Subcutaneous adipose tissue (tissue), 4 donors: Measurements from ENCODE around the gene NELFB. TPM values are rescaled to one million over a fixed set of nuclear protein-coding genes. Genes with fewer than 3 reads are reported as not detected.

Experiments used
- total RNA-seq, 4 donors: library from RNA; depleted of rRNA; stranded (reverse); fragments of >200 nt; gene quantifications; one replicate each; pipeline ENCODE4 v1.1.0, GENCODE V29; 2016
- TF ChIP-seq, protein P1 (sequence below): fragments of 450-650 bp; IDR thresholded peaks from one replicate; pipeline ENCODE4 v1.5.1; 2016; ENCODE audit warnings: low read depth, mild to moderate bottlenecking, control low read depth, antibody characterized with exemption, moderate library complexity

The NELFB gene
- total RNA-seq, 4 donors from 2014 or later = 19.4 to 37.0 (median 30.8) TPM

DNA sequence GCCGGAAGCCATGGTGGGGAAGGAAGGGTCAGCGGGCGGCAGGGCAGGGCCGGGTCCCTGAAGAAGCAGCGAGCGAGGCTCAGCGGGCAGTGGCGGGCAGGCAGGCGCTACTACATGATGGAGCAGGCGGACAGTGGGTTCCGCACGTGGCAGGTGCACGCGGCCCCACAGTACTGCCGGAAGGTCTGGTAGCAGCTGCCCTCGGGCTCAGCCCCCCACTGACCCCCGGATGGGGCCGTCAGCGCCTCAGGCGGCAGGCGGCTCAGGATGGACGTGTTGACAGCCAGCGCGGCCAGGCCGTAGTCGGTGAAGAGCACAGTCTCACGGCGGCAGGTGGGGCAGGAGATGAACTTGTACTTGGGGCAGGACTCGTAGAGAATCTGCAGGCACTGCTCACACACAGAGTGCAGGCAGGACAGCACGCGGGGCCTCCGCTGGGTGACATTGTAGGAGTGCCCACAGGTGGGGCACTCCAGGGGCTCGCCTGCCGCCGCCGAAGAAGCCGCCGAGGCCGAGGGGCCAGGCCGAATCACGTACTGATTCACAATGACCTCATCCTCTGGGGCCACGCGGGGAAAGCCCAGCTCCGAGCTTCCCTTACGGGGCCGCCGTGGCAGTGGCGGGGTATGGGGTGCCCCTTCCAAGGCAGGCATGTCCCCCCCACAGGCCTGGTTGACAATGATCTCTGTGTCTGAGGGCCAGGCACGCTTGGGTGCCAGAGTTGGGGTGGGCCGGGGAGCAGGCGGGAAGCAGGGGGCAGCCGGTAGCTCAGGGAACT lies 34.6 kb upstream of the NELFB start:
- TF ChIP-seq, protein P1, sequence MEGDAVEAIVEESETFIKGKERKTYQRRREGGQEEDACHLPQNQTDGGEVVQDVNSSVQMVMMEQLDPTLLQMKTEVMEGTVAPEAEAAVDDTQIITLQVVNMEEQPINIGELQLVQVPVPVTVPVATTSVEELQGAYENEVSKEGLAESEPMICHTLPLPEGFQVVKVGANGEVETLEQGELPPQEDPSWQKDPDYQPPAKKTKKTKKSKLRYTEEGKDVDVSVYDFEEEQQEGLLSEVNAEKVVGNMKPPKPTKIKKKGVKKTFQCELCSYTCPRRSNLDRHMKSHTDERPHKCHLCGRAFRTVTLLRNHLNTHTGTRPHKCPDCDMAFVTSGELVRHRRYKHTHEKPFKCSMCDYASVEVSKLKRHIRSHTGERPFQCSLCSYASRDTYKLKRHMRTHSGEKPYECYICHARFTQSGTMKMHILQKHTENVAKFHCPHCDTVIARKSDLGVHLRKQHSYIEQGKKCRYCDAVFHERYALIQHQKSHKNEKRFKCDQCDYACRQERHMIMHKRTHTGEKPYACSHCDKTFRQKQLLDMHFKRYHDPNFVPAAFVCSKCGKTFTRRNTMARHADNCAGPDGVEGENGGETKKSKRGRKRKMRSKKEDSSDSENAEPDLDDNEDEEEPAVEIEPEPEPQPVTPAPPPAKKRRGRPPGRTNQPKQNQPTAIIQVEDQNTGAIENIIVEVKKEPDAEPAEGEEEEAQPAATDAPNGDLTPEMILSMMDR = no peak

GRCh38 chr9:137221095-137221505 lies 34.0 kb upstream of the NELFB start:
- TF ChIP-seq, protein P1 = no peak

- TF ChIP-seq, protein P1 = no peak
Observed at GRCh38 chr9:137221506-137222111, 33.5 kb upstream of the NELFB start.

DNA sequence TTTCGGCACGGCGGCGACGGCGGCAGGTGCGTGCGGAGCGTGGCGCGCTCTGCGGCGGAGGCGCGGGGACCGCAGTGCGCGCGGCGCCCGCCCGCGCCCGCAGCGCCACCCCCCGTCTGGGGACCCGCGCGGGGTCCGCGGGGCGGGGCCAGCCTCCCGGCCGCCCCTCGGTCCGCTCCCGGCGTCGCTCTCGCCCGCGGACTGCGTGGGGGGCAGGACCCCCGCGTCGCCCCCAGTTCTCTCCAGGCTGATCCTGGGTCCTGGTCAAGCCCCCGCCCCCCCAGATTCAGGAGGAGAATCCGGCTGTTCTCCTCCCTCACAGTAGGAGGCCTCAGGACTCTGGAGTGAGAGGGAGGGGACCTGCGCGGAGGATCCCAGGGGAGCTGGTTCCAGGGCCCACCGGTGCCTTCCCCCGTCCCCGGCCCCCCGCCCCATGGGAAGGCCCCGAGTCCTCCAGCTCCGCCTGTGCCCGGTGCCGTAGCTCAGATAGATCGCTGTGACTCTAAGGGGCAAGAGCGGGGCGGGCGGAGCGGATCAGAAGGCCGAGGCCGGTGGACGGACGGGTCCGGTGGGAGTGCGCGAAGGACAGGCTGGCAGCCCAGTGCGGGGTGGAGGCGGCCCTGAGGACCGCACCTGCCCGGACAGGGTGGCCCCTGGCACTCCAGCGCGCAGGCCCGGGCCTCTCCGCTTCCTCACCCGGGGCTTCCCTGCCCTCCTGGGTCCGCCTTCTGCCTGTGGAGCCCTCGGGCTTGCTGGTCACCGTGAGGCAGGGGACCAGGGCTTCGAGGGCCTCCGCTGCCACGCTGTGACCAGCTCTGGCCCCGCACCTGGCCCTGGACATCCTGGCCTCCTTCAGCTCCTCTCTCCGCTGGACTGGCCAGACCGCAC lies 32.7 kb upstream of the NELFB start, which contains the start of gene RNF208:
TSS of gene RNF208 (minus strand) at position 51 of the 888 bp plus-strand sequence. CDS start 1,028 bp downstream, outside the sequence.
- TF ChIP-seq, protein P1 = no peak

GRCh38 chr9:137223078-137223970 lies 31.8 kb upstream of the NELFB start:
- TF ChIP-seq, protein P1 = no peak

- TF ChIP-seq, protein P1 = no peak
Observed at GRCh38 chr9:137224830-137225694, 30.1 kb upstream of the NELFB start, which contains the start of gene CYSRT1. CYSRT1 (plus strand) TSS chr9:137225174; CDS start chr9:137225622, 448 bp downstream.
